NK-92 treated with Interleukin-12 subunit alpha and Interleukin-12 subunit beta, amount 100 ng/mL, for 24 hours (cell line): ENCODE measurements around the gene UBALD1.

ENCODE experiments used
- DNase-seq: peaks from one replicate; lab custom pipeline; 2025; lab: John Stamatoyannopoulos, UW

Gene UBALD1

GRCh38 chr16:4646773-4647643 lies 32.3 kb upstream of the UBALD1 start:
- DNase-seq: no peak

GRCh38 chr16:4641895-4642294 lies 27.2 kb upstream of the UBALD1 start:
- DNase-seq: no peak

GRCh38 chr16:4641306-4641687 lies 26.6 kb upstream of the UBALD1 start:
- no peak for DNase-seq

GRCh38 chr16:4640572-4641305 lies 26.1 kb upstream of the UBALD1 start:
- DNase-seq: no peak

- DNase-seq: no peak
Measured at GRCh38 chr16:4639899-4640509, 25.3 kb upstream of the UBALD1 start.

- no peak for DNase-seq
Measured at GRCh38 chr16:4637501-4638166, 22.9 kb upstream of the UBALD1 start.

GRCh38 chr16:4636196-4636595 lies 21.5 kb upstream of the UBALD1 start:
- DNase-seq: no peak

- DNase-seq: no peak
Measured at GRCh38 chr16:4634768-4635167, 20.1 kb upstream of the UBALD1 start.

GRCh38 chr16:4633910-4634635 lies 19.4 kb upstream of the UBALD1 start:
- no peak for DNase-seq

- DNase-seq: no peak
Measured at GRCh38 chr16:4631444-4631843, 16.8 kb upstream of the UBALD1 start.

- DNase-seq: no peak
Measured at GRCh38 chr16:4628283-4628682, 13.6 kb upstream of the UBALD1 start.

- no peak for DNase-seq
Measured at GRCh38 chr16:4626396-4626795, 11.7 kb upstream of the UBALD1 start.

GRCh38 chr16:4625560-4626159 lies 11.0 kb upstream of the UBALD1 start:
- no peak for DNase-seq

- DNase-seq: peak; percentile 76
Measured at GRCh38 chr16:4624827-4625559, 10.3 kb upstream of the UBALD1 start.

- peak; percentile 87 for DNase-seq
Measured at GRCh38 chr16:4624015-4624826, 9.5 kb upstream of the UBALD1 start, which contains the start of gene MGRN1. Gene MGRN1 (plus strand): TSS chr16:4624826. CDS start chr16:4624961, 135 bp downstream.

- DNase-seq: no peak
Measured at GRCh38 chr16:4623593-4623992, 8.9 kb upstream of the UBALD1 start.

- DNase-seq: no peak
Measured at GRCh38 chr16:4618645-4619418, 4.1 kb upstream of the UBALD1 start.

- no peak for DNase-seq
Measured at GRCh38 chr16:4617880-4618279, 3.2 kb upstream of the UBALD1 start.
